ENCODE results near the gene COMTD1.
"Not testable (repeated sequence)": the region's sequence is repeated elsewhere in the genome, so short reads cannot be mapped to it uniquely, and the experiment has no call there.

Gene COMTD1

GRCh38 chr10:75197066-75197465 is 38.7 kb downstream of the COMTD1 start:
- Histone ChIP-seq H3K27ac (ENCODE audit: low read depth, low read length) (no peak overlapping the region), H3K9me3 (ENCODE audit: control insufficient read depth, insufficient read depth, low read length) (no peaks in the 10 kb centered on the region), H3F3A (ENCODE audit: control insufficient read depth, insufficient read depth) (no peaks in the 10 kb centered on the region), H3K27me3 (ENCODE audit: control insufficient read depth, low read length) (no peaks in the 10 kb centered on the region), H3K36me3 (ENCODE audit: control insufficient read depth, low read length) (no peaks in the 10 kb centered on the region), H3K4me1 (ENCODE audit: control insufficient read depth, low read length) (no peaks in the 10 kb centered on the region), H3K79me2 (ENCODE audit: control insufficient read depth, low read length) (no peaks in the 10 kb centered on the region), H3K9me2 (replicated peaks; ENCODE audit: control insufficient read depth, low read length) (no peaks in the 10 kb centered on the region), H3K4me3 (ENCODE audit: low read length) (no peak overlapping the region), H4K20me1 (ENCODE audit: control insufficient read depth, insufficient read depth, low read depth, low read length) (no peaks in the 10 kb centered on the region), H3K4me2 (ENCODE audit: low read length) (no peak overlapping the region)
- TF ChIP-seq EZH2phosphoT487 (IDR thresholded peaks at IDR 0.05; ENCODE audit: borderline replicate concordance, low read length) (no peak), CTCF (IDR thresholded peaks at IDR 0.05; ENCODE audit: low read depth, low read length, poor library complexity, severe bottlenecking) (no peak)

- Histone ChIP-seq H3K4me2 (ENCODE audit: low read length) (no peak overlapping the region), H3K4me3 (ENCODE audit: low read length) (no peak overlapping the region)
Measured at GRCh38 chr10:75195035-75195763, 40.6 kb downstream of the COMTD1 start.

GRCh38 chr10:75194625-75195024 is 41.1 kb downstream of the COMTD1 start:
- not testable (repeated sequence) for H3K9me3 ChIP-seq (ENCODE audit: control insufficient read depth, insufficient read depth, low read length); H3K27ac ChIP-seq (ENCODE audit: low read depth, low read length); H3K4me2 ChIP-seq (ENCODE audit: low read length); H3K79me2 ChIP-seq (ENCODE audit: control insufficient read depth, low read length); H3K4me3 ChIP-seq (ENCODE audit: low read length); H4K20me1 ChIP-seq (ENCODE audit: control insufficient read depth, insufficient read depth, low read depth, low read length); H3K27me3 ChIP-seq (ENCODE audit: control insufficient read depth, low read length); H3F3A ChIP-seq (ENCODE audit: control insufficient read depth, insufficient read depth); H3K36me3 ChIP-seq (ENCODE audit: control insufficient read depth, low read length); H3K4me1 ChIP-seq (ENCODE audit: control insufficient read depth, low read length); H3K9me2 ChIP-seq (replicated peaks; ENCODE audit: control insufficient read depth, low read length)

More at GRCh38 chr10:75195035-75195763, 40.6 kb downstream of the COMTD1 start:
- no peaks in the 10 kb centered on the region for H3K4me1 ChIP-seq (ENCODE audit: control insufficient read depth, low read length)
- no peaks in the 10 kb centered on the region for H3K79me2 ChIP-seq (ENCODE audit: control insufficient read depth, low read length)
- no peak overlapping the region for H3K27ac ChIP-seq (ENCODE audit: low read depth, low read length)
- H3K9me2 ChIP-seq (replicated peaks; ENCODE audit: control insufficient read depth, low read length), result no peaks in the 10 kb centered on the region
- H3F3A ChIP-seq (ENCODE audit: control insufficient read depth, insufficient read depth), result no peaks in the 10 kb centered on the region
- no peaks in the 10 kb centered on the region for H3K9me3 ChIP-seq (ENCODE audit: control insufficient read depth, insufficient read depth, low read length)
- H4K20me1 ChIP-seq (ENCODE audit: control insufficient read depth, insufficient read depth, low read depth, low read length), result no peaks in the 10 kb centered on the region
- TF ChIP-seq CTCF (IDR thresholded peaks at IDR 0.05; ENCODE audit: low read depth, low read length, poor library complexity, severe bottlenecking), result no peak
- no peak for TF ChIP-seq EZH2phosphoT487 (IDR thresholded peaks at IDR 0.05; ENCODE audit: borderline replicate concordance, low read length)
- H3K27me3 ChIP-seq (ENCODE audit: control insufficient read depth, low read length), result no peaks in the 10 kb centered on the region
- H3K36me3 ChIP-seq (ENCODE audit: control insufficient read depth, low read length), result no peaks in the 10 kb centered on the region

- peaks cover 6% of the 10 kb centered on the region for H3K4me1 ChIP-seq (ENCODE audit: control insufficient read depth, low read length)
- H3K27me3 ChIP-seq (ENCODE audit: control insufficient read depth, low read length), result no peaks in the 10 kb centered on the region
- H3K36me3 ChIP-seq (ENCODE audit: control insufficient read depth, low read length), result no peaks in the 10 kb centered on the region
- no peaks in the 10 kb centered on the region for H3F3A ChIP-seq (ENCODE audit: control insufficient read depth, insufficient read depth)
- no peaks in the 10 kb centered on the region for H4K20me1 ChIP-seq (ENCODE audit: control insufficient read depth, insufficient read depth, low read depth, low read length)
- TF ChIP-seq EZH2phosphoT487 (IDR thresholded peaks at IDR 0.05; ENCODE audit: borderline replicate concordance, low read length), result no peak
- TF ChIP-seq CTCF (IDR thresholded peaks at IDR 0.05; ENCODE audit: low read depth, low read length, poor library complexity, severe bottlenecking), result no peak
- no peak overlapping the region for H3K27ac ChIP-seq (ENCODE audit: low read depth, low read length)
- H3K9me2 ChIP-seq (replicated peaks; ENCODE audit: control insufficient read depth, low read length), result no peaks in the 10 kb centered on the region
- H3K9me3 ChIP-seq (ENCODE audit: control insufficient read depth, insufficient read depth, low read length), result no peaks in the 10 kb centered on the region
- no peaks in the 10 kb centered on the region for H3K79me2 ChIP-seq (ENCODE audit: control insufficient read depth, low read length)
- no peak overlapping the region for H3K4me3 ChIP-seq (ENCODE audit: low read length)
- no peak overlapping the region for H3K4me2 ChIP-seq (ENCODE audit: low read length)
Measured at GRCh38 chr10:75191821-75192568, 43.8 kb downstream of the COMTD1 start.

All from DOHH2 (cell line).